Measurements from ENCODE around the gene NFATC2. TPM values are rescaled to one million over a fixed set of nuclear protein-coding genes. Genes with fewer than 3 reads are reported as not detected.

NFATC2 gene
- total and polyA plus RNA-seq, 2 of the 8 experiments (the other 6 are each of a cell fraction or from before 2014, with no cell fraction given) = 0.27 to 0.91 TPM

DNA sequence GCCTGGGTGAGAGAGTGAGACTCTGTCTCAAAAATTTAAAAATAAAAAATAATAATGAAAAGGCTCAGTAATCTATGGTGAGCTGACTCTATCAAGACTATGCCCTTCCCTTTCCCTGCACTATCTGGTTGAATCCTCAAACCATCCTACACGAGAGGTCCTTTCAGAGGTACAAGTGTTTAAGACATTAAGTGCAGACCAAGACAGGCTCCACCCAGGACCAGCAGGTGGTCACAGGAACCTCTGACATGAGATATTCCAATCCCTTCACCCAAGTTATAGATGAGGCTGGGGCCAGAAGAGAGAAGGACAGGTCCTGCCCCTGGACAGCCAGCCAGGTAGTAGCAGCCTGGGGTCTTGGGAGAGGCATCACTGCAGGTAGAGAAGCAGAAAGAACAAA lies 182.6 kb downstream of the NFATC2 start:
- Histone ChIP-seq H3K36me3 (ENCODE audit: control insufficient read depth in 2 of 4, insufficient read depth in 4 of 4, low read length in 3 of 4) (no peaks in the 10 kb centered on the region), H3K27me3 (replicated peaks in 1 of 4; ENCODE audit: control insufficient read depth in 3 of 4, extremely low read depth in 1 of 4, insufficient read depth in 3 of 4, low read length in 3 of 4) (no peaks in the 10 kb centered on the region; a peak in 1 of 7 replicates), H2BK12ac (ENCODE audit: low read depth, low read length) (no peak overlapping the region), H3K9me3 (ENCODE audit: insufficient read depth in 2 of 2, low read depth in 1 of 2, low read length in 1 of 2) (peaks cover 7 to 8% of the 10 kb centered on the region in 2 experiments; a peak in 3 of 4 replicates), H3K23ac (ENCODE audit: insufficient read length) (no peak overlapping the region), H2BK15ac (ENCODE audit: low read length) (no peak overlapping the region), H3K4me3 (ENCODE audit: extremely low read depth in 1 of 4, insufficient read depth in 2 of 4, low read depth in 3 of 4, low read length in 4 of 4) (no peak overlapping the region), H4K5ac (ENCODE audit: insufficient read length, low read depth, low read length) (no peak overlapping the region), H4K20me1 (replicated peaks in 1 of 2; ENCODE audit: control insufficient read depth in 1 of 2, insufficient read depth in 2 of 2, low read length in 2 of 2) (no peaks in the 10 kb centered on the region), H3K4me2 (ENCODE audit: insufficient read depth in 1 of 2, low read depth in 2 of 2, low read length in 2 of 2) (no peak overlapping the region), H2AK5ac (ENCODE audit: low read depth, low read length) (no peak overlapping the region), H2BK120ac (replicated peaks; ENCODE audit: low read depth, low read length) (no peak overlapping the region), H3K9ac (replicated peaks in 1 of 4; ENCODE audit: extremely low read depth in 1 of 4, low read depth in 3 of 4, low read length in 3 of 4) (no peak overlapping the region), H3K14ac (ENCODE audit: insufficient read length) (no peak overlapping the region), H2BK5ac (ENCODE audit: low read depth, low read length) (no peak overlapping the region), H3K27ac (ENCODE audit: low read depth, low read length) (no peak overlapping the region), H2AFZ (ENCODE audit: low read length) (no peak overlapping the region), H4K8ac (ENCODE audit: extremely low read depth, insufficient read depth, low read length) (no peak overlapping the region), H3K18ac (ENCODE audit: extremely low read depth, low read length) (no peak overlapping the region), H2BK20ac (ENCODE audit: low read length) (no peak overlapping the region), H3K79me2 (ENCODE audit: control insufficient read depth in 1 of 2, insufficient read depth in 2 of 2, low read length in 2 of 2) (0 out of 4 replicates have a peak, but pooled peaks cover 0 to 2% of the 10 kb centered on the region in 2 experiments), H3K4ac (replicated peaks; ENCODE audit: insufficient read length, low read depth, low read length) (no peak overlapping the region), H4K91ac (replicated peaks; ENCODE audit: insufficient read length, low read length) (no peak overlapping the region), H3K56ac (replicated peaks; ENCODE audit: insufficient read length, low read depth, low read length) (no peak overlapping the region), H3K79me1 (ENCODE audit: low read depth, low read length) (no peaks in the 10 kb centered on the region), H3K23me2 (ENCODE audit: low read depth, low read length) (peaks cover 10% of the 10 kb centered on the region; the same call in 1 of the 2 replicates), H3K4me1 (replicated peaks in 1 of 4; ENCODE audit: control insufficient read depth in 3 of 4, insufficient read depth in 4 of 4, low read length in 3 of 4) (no peaks in the 10 kb centered on the region)
- TF ChIP-seq ZNF274 (IDR thresholded peaks at IDR 0.05; ENCODE audit: borderline replicate concordance, extremely low read depth, low read length) (no peak), EZH2 (IDR thresholded peaks at IDR 0.05; ENCODE audit: low read depth, low read length, severe bottlenecking) (no peak), PHF8 (conservative IDR thresholded peaks at IDR 0.05; ENCODE audit: low read depth, low read length) (no peak), TBP (IDR thresholded peaks at IDR 0.05; ENCODE audit: low read depth, low read length) (no peak), BACH1 (IDR thresholded peaks at IDR 0.05; ENCODE audit: low read length) (no peak), CHD1 (IDR thresholded peaks at IDR 0.05; ENCODE audit: low read depth, low read length) (no peak), SIRT6 (IDR thresholded peaks at IDR 0.05; ENCODE audit: low read length) (no peak)
- TF ChIP-seq, protein P1, sequence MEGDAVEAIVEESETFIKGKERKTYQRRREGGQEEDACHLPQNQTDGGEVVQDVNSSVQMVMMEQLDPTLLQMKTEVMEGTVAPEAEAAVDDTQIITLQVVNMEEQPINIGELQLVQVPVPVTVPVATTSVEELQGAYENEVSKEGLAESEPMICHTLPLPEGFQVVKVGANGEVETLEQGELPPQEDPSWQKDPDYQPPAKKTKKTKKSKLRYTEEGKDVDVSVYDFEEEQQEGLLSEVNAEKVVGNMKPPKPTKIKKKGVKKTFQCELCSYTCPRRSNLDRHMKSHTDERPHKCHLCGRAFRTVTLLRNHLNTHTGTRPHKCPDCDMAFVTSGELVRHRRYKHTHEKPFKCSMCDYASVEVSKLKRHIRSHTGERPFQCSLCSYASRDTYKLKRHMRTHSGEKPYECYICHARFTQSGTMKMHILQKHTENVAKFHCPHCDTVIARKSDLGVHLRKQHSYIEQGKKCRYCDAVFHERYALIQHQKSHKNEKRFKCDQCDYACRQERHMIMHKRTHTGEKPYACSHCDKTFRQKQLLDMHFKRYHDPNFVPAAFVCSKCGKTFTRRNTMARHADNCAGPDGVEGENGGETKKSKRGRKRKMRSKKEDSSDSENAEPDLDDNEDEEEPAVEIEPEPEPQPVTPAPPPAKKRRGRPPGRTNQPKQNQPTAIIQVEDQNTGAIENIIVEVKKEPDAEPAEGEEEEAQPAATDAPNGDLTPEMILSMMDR (IDR thresholded peaks at IDR 0.05; ENCODE audit: control extremely low read depth in 1 of 3, insufficient read depth in 1 of 3, low read depth in 1 of 3, low read length in 3 of 3) = no peak
- POLR2A ChIA-PET (ENCODE audit: partially characterized antibody) = no interaction called here
- 82% methylated on average over 1 of the region's 1 CpG; no CpG with 5 or more reads in 1 of the 2 experiments for WGBS, 2 experiments (ENCODE audit: extremely low coverage in 1 of 2, insufficient coverage in 1 of 2, insufficient read length in 1 of 2, insufficient replicate concordance in 2 of 2, low coverage in 1 of 2, low lambda C conversion rate in 2 of 2, missing lambda C conversion rate in 1 of 2)
- CTCF ChIA-PET (ENCODE audit: partially characterized antibody) = interaction anchor here (0.6 to 1.4 kb wide), 6 partner anchors 11 to 400 kb away, joined by 3 to 5 read pairs (median 3); no protein-coding TSS in a partner anchor
- FAIRE-seq = no peak
- DNase-seq (ENCODE audit: low read depth in 1 of 2, low spot score in 2 of 2) = no peak
